AG04450 (cell line): ENCODE measurements around the gene HERC2. TPM values are rescaled to one million over a fixed set of nuclear protein-coding genes. Genes with fewer than 3 reads are reported as not detected.
A peak's percentile ranks its signal among the peaks of the same experiment; 100 is the strongest.

Experiments
- CTCF ChIA-PET: fragments of 300-600, 350-600 bp; formaldehyde crosslinking; extraction: SDS; loops from one replicate; lab custom pipeline; 2022; ENCODE audit warnings: antibody characterized with exemption, inconsistent platforms; lab: Charles Lee
- POLR2A ChIA-PET: fragments of 350-600 bp; formaldehyde crosslinking; extraction: SDS; loops from one replicate; lab custom pipeline; 2021; ENCODE audit warnings: antibody characterized with exemption, inconsistent platforms; lab: Yijun Ruan, JAX
- DNase-seq: peaks from one replicate; pipeline ENCODE4 v3.0.0-alpha.2; 2011; ENCODE audit warnings: low read depth, low spot score
- H3K27ac ChIP-seq: one replicate; pipeline ENCODE4 v1.5.1; 2012; ENCODE audit warnings: low read depth, low read length, control low read depth
- H3K27me3 ChIP-seq: one replicate; pipeline ENCODE4 v1.6.0; 2012; ENCODE audit warnings: low read length; ENCODE audit not compliant: control insufficient read depth, insufficient read depth
- H3K4me3 ChIP-seq: 2 replicates; pipeline ENCODE4 v1.5.1; 2011; ENCODE audit warnings: mild to moderate bottlenecking, low read depth, low read length, control low read depth
- H3K9me3 ChIP-seq: 2 replicates; pipeline ENCODE4 v1.5.1; 2012; ENCODE audit warnings: low read length; ENCODE audit not compliant: control insufficient read depth, insufficient read depth
- polyA plus RNA-seq: library from polyadenylated mRNA; depleted of rRNA; stranded (reverse); fragments of >200 nt; gene quantifications from 2 replicates; pipeline ENCODE4 v1.2.3, GENCODE V29; 2011
- TF ChIP-seq, protein P1 (sequence below): IDR thresholded peaks from 2 replicates; pipeline ENCODE4 v1.5.1; 2011; ENCODE audit warnings: low read depth, low read length, control low read depth, inconsistent platforms

HERC2 gene
- polyA plus RNA-seq, 1 experiment = 12.7 TPM

DNA sequence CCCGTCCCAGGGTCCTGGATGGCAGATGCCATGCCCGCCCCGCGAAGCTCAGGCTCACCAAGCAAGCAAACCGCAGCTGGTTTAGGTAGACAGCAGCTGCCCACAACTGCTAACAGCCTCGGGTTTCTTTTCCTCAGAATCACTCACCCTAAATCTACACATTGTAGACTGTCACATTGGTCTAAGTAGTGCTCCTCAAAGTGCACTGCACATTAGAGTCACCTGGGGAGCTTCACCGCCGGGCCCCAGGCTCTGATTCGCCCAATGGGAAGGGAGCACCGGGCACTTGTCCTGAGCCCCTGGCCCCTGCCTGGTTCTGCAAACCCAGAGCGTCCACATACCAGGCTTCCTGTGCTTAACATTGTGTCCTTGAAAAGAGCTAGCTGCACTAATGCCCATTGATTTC, 223.6 kb downstream of the HERC2 start:
- ChIA-PET CTCF (interaction anchor here (1.9 to 2.8 kb wide), 2 partner anchors 25 to 28 kb away, joined by 9 to 11 read pairs; no protein-coding TSS in a partner anchor), POLR2A (no interaction called here)
- no peak for DNase-seq
- peaks cover 61% of the 10 kb centered on the region for H3K27me3 ChIP-seq
- no peak overlapping the region for H3K27ac ChIP-seq
- no peak overlapping the region for H3K4me3 ChIP-seq
- TF ChIP-seq, protein P1, sequence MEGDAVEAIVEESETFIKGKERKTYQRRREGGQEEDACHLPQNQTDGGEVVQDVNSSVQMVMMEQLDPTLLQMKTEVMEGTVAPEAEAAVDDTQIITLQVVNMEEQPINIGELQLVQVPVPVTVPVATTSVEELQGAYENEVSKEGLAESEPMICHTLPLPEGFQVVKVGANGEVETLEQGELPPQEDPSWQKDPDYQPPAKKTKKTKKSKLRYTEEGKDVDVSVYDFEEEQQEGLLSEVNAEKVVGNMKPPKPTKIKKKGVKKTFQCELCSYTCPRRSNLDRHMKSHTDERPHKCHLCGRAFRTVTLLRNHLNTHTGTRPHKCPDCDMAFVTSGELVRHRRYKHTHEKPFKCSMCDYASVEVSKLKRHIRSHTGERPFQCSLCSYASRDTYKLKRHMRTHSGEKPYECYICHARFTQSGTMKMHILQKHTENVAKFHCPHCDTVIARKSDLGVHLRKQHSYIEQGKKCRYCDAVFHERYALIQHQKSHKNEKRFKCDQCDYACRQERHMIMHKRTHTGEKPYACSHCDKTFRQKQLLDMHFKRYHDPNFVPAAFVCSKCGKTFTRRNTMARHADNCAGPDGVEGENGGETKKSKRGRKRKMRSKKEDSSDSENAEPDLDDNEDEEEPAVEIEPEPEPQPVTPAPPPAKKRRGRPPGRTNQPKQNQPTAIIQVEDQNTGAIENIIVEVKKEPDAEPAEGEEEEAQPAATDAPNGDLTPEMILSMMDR = no peak
- peaks cover 5% of the 10 kb centered on the region; the same call in 1 of the 2 replicates for H3K9me3 ChIP-seq

DNA sequence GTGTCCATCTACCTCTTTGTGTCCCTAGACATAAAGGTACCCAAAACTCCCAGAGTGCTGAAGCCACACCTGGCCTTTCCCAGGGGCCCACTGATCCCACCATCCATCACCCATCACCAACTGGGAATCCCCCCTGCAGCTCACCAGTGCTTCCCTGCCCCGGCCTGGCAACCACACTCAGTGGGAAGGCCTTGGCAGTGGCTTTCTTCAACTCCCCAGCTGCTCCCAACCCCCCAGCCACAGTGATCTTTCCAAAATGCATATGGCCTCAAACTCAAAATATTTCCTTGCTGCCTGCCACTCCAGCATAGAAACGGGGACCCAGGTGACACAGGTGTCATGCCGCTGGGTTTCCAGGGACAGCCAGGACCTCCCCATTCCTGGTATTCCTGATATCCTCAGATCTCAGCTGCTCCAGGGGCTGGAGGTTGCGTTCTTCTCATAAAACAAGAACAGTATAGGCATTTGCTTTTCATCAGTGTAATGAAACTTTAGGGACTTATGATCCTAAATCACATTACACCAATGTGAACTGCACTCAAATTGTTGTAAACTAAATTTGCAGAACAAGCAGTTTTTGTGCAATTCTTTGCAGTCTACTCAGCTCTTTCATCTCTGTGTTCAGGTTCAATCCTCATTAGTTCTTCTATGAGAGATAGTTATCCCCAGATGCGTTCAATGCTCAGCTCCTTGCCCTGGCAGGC, 224.2 kb downstream of the HERC2 start:
- ChIA-PET CTCF (interaction anchor here (1.9 to 2.8 kb wide), 3 partner anchors 12 to 28 kb away, joined by 7 to 11 read pairs (median 9); no protein-coding TSS in a partner anchor), POLR2A (interaction anchor here (0.5 kb wide), 1 partner anchor 1596 kb away, joined by 7 read pairs; no protein-coding TSS in a partner anchor)
- Histone ChIP-seq H3K27ac (no peak overlapping the region), H3K9me3 (peaks cover 5% of the 10 kb centered on the region; the same call in 1 of the 2 replicates), H3K4me3 (no peak overlapping the region), H3K27me3 (peaks cover 61% of the 10 kb centered on the region)
- DNase-seq = no peak
- TF ChIP-seq, protein P1 = no peak

DNA sequence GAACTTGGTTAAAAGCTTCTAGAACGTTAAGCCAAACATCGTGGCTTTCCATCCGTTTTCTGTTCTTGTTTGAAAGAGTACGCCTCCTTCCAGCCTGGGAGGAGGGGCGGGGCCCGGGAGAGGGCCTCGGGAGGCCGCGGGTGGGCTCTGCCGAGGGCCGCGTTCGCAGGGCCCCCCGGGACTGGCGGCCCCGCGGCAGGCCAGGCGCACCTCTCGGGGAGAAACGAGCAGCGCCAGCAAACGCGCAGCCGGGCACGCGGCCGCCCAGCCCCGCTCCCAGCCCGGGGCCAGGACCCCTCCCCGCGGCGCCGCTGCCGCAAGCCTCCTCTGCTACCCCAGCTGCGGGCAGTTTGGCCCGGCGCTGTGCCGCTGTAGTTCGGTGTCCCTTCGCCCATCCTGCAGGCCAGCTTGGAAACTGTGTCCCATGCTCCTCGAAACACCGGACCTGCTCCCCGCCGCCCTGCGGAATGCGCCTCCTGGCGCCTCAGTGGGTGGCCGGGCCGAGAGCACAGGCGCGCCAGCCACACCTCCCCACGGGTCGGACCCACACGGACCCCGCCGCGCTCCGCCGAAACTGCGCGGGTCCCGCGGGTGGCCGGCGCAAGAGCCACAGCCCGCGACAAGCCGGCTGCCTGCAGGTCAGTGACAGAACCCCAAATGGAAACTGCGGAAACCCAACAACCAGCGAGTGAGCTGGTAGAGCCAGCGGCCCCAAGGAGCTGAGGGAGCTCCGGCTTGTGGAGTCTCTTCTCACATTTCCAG, 225.1 kb downstream of the HERC2 start:
- DNase-seq = no peak
- peaks cover 3% of the 10 kb centered on the region; the same call in 1 of the 2 replicates for H3K9me3 ChIP-seq
- CTCF ChIA-PET = interaction anchor here (2.8 kb wide), 2 partner anchors 11 to 27 kb away, joined by 7 to 11 read pairs; no protein-coding TSS in a partner anchor
- H3K27me3 ChIP-seq = peaks cover 57% of the 10 kb centered on the region
- H3K4me3 ChIP-seq = peak overlapping the region; percentile 58
- TF ChIP-seq, protein P1 = no peak
- POLR2A ChIA-PET = no interaction called here
- no peak overlapping the region for H3K27ac ChIP-seq

DNA sequence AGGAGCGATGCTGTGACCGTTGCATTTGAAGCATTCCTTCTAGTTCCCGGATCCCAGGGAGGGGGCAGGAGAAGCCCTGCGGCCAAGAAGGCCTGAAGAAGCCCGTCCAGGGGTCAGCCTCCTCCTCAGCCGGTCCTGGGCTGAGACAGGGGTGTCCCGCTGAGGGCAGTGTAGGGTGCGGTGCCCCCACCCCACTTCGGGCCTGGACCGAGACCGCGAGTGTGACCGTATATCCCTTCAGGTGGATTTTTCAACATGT, 225.6 kb downstream of the HERC2 start:
- ChIA-PET CTCF (interaction anchor here (2.8 kb wide), 1 partner anchor 11 kb away, joined by 7 read pairs; no protein-coding TSS in a partner anchor), POLR2A (no interaction called here)
- TF ChIP-seq, protein P1 = no peak
- Histone ChIP-seq H3K9me3 (peaks cover 3% of the 10 kb centered on the region; the same call in 1 of the 2 replicates), H3K4me3 (peak overlapping the region; percentile 58), H3K27me3 (peaks cover 54% of the 10 kb centered on the region), H3K27ac (no peak overlapping the region)
- no peak for DNase-seq
